Measurements from ENCODE around the gene GPX4.

DNA sequence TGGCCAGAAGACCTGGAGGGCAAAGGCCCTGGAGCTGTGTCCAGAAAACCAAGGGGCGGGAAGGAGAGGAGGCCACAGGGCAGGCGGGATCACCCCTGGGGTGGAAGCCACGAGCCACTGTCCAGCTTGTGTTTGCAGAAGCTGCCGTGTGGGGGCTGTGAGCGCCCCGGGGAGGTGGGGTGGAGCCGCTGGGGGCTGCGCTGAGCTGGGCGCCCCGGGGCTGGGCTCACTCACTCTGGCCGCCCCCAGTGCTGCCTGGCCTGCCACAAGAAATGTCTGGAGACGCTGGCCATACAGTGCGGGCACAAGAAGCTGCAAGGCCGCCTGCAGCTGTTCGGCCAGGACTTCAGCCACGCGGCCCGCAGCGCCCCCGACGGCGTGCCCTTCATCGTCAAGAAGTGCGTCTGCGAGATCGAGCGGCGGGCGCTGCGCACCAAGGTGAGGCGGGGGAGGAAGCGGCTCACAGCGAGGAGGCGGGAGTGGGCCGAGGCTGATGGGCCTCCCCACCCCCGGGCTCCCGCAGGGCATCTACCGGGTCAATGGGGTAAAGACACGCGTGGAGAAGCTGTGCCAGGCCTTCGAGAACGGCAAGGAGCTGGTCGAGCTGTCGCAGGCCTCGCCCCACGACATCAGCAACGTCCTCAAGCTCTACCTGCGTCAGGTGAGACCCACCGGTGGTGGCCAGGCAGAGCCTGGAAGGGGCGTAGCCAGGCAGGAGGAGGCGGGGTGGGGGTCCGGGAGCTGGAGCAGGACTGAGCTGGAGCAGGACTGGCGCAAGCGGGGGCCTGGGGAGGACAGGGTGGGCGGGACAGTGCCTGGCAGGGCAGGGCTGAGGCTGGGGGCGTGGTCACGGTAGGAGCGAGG is 22.3 kb upstream of the GPX4 start:
- TF ChIP-seq, protein P1, sequence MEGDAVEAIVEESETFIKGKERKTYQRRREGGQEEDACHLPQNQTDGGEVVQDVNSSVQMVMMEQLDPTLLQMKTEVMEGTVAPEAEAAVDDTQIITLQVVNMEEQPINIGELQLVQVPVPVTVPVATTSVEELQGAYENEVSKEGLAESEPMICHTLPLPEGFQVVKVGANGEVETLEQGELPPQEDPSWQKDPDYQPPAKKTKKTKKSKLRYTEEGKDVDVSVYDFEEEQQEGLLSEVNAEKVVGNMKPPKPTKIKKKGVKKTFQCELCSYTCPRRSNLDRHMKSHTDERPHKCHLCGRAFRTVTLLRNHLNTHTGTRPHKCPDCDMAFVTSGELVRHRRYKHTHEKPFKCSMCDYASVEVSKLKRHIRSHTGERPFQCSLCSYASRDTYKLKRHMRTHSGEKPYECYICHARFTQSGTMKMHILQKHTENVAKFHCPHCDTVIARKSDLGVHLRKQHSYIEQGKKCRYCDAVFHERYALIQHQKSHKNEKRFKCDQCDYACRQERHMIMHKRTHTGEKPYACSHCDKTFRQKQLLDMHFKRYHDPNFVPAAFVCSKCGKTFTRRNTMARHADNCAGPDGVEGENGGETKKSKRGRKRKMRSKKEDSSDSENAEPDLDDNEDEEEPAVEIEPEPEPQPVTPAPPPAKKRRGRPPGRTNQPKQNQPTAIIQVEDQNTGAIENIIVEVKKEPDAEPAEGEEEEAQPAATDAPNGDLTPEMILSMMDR (IDR thresholded peaks at IDR 0.05; ENCODE audit: extremely low read depth in 1 of 2, insufficient read depth in 1 of 2, low read depth in 1 of 2, low read length in 2 of 2) = no peak
- TF ChIP-seq, protein P2, sequence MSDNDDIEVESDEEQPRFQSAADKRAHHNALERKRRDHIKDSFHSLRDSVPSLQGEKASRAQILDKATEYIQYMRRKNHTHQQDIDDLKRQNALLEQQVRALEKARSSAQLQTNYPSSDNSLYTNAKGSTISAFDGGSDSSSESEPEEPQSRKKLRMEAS (IDR thresholded peaks at IDR 0.05; ENCODE audit: insufficient read depth, insufficient read length) = no peak
- no peak for TF ChIP-seq POLR2A (IDR thresholded peaks at IDR 0.05; ENCODE audit: low read depth, low read length)
- TF ChIP-seq POLR2AphosphoS5 (IDR thresholded peaks at IDR 0.05; ENCODE audit: insufficient read depth, low read depth, low read length) = no peak
- TF ChIP-seq EZH2 (IDR thresholded peaks at IDR 0.05; ENCODE audit: borderline replicate concordance, low read depth, low read length, severe bottlenecking) = no peak
- no peak for TF ChIP-seq JUN (IDR thresholded peaks at IDR 0.05; ENCODE audit: borderline replicate concordance, insufficient read depth, insufficient read length, low read depth)
- no peak for TF ChIP-seq FOS (IDR thresholded peaks at IDR 0.05; ENCODE audit: borderline replicate concordance, insufficient read depth, low read length)
- no peak for TF ChIP-seq MYC (IDR thresholded peaks at IDR 0.05; ENCODE audit: low read depth, low read length)
- no peak for TF ChIP-seq GATA2 (IDR thresholded peaks at IDR 0.05; ENCODE audit: insufficient read depth, insufficient read length, low read depth, low read length)

Data from endothelial cell of umbilical vein (primary cell).